HG02970 (cell line): ENCODE data around the gene SLC19A1.

Source experiments
- ATAC-seq: cut with Tn5 transposase; IDR thresholded peaks from one replicate; pipeline ENCODE4 v1.9.1; 2021; ENCODE audit warnings: mild to moderate bottlenecking, moderate library complexity, moderate number of reproducible peaks; ENCODE audit not compliant: unreplicated experiment, low FRiP score

SLC19A1 gene

GRCh38 chr21:45460611-45461368 is 81.5 kb downstream of the SLC19A1 start:
- no peak for ATAC-seq

- no peak for ATAC-seq
These were observed 82.2 kb downstream of the SLC19A1 start for GRCh38 chr21:45460011-45460565.

DNA sequence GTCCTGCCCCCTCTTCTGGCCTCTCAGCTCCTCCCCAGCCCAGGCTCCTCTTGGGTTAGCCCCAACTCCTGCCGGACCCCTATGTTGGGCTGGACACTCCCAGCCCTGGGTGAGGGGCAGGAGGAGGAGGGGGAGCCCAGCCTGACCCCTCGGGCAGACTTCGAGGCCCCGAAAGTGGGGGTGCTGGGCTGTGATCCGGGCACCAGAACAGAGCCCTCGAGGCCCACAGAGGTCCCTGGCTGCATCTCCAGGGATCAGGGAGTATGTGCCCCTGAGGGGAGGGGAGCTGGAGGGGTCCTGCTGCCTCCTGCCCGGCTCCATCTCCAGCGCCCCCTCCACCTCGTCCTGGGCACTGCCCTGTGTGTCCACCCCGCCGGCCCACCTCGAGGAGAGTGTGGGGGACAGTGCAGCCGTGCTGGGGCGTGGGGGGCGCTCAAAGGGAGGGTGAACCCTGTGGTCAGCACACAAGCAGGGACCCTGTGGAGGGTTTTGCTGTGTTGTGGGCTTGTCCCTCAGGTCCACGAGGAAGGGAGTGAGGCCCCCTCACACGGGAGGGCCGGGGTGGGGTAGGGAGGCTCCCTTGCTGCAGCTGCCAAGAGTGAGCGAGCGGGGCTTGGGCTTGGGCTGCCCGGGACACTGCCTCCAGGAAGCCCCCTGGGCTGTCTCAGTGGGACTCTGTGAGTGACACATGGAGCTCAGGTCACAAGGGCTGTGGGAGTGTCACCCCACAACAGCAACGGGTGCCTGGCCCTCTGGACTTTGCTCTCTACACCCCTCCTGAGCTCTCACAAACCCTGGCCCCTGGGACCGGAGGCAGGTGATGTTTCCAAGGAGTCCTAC is 82.8 kb downstream of the SLC19A1 start:
- ATAC-seq: no peak

- ATAC-seq: no peak
These were observed 83.7 kb downstream of the SLC19A1 start for GRCh38 chr21:45458281-45459170.

DNA sequence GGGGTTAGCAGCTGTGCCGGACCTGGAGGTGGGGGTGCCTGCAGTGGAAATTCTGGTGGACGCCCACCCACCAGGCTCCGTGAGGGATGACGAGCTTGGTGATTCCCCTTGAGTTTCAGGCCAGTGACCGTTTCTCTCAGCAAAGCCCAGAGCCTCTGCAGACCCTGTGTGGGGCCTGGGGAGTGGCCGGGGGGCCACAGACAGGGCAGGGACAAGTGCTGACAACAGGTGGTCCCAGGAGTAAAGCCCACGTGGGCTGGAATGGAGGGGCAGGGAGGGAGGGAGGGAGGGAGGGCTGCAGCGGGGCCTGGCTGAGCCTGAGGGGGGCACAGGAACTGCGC is 84.4 kb downstream of the SLC19A1 start:
- no peak for ATAC-seq

DNA sequence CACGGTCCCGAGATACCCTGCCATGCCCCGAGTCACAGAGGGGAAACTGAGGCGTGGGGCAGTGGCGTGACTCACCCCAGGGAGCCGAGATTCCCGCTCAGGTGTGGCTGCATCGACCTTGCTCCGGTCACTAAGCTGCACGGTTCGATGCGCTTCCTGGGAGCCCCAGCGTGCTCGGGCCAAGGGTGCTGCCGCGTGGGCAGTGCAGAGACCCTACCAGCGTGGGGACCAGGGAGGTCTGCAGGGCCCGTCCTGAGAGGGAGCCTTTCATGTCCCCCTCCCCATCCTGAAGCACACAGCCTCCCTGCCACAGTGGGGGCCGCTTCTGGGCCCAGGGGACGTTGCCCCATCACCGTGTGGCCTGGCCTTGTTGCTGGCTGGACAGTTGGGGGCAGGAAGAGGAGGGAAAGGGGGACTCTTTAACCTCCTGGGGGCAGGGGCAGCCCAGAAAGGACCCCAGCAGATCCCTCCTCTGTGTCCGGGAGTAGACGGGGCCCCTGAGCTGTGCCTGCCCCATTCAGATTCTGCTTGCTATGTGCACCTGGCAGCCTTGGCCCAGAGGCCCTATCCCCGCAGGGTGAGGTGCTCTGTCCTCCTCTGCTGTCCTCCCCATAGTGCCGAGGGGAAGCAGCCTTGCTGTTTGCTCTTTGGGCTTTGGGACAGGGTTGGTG is 84.9 kb downstream of the SLC19A1 start:
- no peak for ATAC-seq

DNA sequence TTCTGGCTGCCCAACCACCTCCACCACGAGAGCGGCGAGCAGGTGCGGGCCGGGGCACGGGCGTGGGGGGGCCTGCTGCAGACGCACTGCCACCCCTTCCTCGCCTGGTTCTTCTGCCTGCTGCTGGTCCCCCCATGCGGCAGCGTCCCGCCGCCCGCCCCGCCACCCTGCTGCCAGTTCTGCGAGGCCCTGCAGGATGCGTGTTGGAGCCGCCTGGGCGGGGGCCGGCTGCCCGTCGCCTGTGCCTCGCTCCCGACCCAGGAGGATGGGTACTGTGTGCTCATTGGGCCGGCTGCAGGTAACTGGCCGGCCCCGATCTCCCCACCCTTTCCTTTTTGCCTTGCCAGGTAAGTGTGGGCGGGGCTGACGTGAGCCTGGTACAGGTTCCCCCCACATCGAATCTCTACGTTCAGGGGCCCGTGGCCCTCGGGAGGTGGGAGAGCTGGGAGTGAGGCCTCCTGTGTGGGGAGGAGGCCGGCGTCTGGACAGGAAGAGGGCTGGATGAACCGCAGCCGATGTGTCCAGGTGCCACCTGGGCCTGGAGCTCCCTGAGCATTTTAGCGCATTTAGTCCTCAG is 85.6 kb downstream of the SLC19A1 start:
- no peak for ATAC-seq

DNA sequence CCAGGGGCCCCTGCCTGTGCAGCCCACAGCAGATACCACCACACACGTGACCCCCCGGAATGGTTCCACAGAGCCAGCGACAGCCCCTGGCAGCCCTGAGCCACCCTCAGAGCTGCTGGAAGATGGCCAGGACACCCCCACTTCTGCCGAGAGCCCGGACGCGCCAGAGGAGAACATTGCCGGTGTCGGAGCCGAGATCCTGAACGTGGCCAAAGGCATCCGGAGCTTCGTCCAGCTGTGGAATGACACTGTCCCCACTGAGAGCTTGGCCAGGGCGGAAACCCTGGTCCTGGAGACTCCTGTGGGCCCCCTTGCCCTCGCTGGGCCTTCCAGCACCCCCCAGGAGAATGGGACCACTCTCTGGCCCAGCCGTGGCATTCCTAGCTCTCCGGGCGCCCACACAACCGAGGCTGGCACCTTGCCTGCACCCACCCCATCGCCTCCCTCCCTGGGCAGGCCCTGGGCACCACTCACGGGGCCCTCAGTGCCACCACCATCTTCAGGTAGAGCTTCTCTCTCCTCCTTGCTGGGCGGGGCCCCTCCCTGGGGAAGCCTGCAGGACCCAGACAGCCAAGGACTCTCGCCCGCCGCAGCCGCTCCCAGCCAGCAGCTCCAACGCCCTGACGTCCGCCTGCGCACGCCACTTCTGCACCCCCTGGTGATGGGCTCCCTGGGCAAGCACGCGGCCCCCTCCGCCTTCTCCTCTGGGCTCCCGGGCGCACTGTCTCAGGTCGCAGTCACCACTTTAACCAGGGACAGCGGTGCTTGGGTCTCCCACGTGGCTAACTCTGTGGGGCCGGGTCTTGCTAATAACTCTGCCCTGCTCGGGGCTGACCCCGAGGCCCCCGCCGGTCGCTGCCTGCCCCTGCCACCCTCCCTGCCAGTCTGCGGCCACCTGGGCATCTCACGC is 86.3 kb downstream of the SLC19A1 start:
- ATAC-seq: no peak

DNA sequence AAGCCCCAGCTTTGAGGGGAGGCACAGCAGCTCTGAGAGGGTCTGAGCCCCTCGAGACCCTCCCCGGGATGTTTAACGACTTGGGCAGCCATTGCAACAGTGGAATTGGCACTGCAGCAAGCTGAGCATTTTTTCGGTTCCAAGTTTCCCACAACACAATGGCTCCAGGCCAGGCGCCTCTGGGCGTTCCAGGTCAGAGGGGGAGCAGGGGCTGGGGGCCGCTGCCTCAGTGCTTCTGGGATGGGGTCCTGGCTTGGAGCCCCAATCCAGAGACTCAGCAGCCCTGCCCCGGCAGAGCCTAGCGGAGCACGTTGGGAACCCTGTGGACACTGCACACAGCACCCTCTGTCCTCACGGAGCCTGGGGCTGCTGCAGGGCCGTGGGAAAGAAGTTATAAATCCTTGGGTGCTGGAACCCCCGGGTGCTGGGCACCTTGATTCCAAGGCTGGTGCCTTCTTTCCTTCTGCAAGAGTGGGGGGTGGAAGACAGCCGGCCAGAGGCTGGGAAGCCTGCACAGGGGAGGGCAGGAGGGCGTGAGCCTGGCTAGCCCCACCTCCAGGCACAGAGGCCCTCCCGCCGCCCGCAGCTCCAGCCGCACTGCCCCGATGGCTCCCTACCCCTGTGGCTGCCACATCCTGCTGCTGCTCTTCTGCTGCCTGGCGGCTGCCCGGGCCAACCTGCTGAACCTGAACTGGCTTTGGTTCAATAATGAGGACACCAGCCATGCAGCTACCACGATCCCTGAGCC is 87.1 kb downstream of the SLC19A1 start:
- ATAC-seq: no peak

GRCh38 chr21:45454060-45454925 is 87.9 kb downstream of the SLC19A1 start:
- ATAC-seq: no peak

GRCh38 chr21:45453308-45453950 is 88.8 kb downstream of the SLC19A1 start:
- ATAC-seq: no peak

- ATAC-seq: no peak
These were observed 89.4 kb downstream of the SLC19A1 start for GRCh38 chr21:45452696-45453307.

- no peak for ATAC-seq
These were observed 90.5 kb downstream of the SLC19A1 start for GRCh38 chr21:45451771-45452182.

DNA sequence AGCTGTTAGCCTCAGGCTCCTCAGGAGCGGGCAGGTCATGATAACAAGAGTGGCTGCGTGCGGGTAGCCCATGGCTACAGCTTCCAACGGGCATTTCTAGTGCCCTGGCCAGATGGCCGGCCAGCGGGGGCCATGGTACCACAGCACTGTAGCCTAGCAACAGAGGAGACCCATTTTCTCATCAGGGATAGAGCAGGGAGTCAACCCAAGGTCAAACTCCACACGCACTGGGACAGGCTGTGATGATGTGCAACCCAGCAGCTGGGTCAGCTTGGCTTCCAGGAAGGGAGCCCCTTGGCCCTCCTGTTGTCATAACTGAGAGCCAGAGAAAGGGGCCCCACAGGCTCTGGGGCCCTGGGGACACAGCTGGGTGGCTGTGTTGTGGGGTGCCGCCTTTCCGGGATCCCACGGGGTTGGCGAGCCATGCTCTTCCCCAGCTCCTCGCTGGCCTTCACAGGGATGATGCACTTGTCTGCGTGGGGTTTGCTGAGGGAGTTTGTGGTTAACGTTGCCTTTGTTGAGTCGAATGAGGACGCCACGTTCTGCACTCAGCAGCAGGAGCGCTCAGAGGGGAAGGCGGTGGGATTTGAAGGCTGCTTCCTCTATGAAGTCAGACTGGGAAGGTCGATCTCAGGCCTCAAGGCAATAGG is 91.0 kb downstream of the SLC19A1 start:
- ATAC-seq: no peak

DNA sequence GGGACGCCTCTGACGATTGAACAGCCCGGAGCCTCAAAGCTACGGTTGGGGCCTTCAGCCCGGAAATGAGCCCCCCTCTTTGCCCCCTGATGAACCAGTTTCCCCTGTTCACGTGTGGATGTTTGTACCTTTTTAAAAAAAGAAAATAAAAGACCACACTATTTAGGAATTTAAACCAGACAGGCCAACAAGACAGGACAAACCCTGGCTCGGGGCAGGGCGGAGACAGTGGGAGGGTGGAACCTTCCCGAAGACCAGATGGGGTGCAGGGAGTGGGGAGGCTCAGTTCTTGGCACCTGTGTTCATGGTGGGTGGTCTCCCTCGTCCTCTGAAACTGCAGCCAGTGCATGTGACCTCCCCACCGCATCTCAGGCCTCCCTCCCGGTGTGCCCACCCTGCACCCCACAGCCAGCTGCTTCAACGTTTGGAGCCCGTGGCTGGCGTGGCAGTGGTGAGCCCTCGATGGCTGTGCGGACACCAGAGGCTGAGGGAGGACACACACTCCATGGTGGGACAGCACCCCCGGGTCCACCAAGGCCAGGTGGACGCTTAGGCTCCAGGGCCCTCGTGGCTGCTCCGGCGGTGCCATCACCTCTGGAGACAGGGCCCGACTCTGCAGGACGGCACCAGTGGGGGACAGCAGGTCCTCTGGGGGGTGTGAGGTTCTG is 91.7 kb downstream of the SLC19A1 start:
- no peak for ATAC-seq
